Upper lobe of left lung (tissue), 6 donors: Measurements from ENCODE around the gene PAM. TPM values are rescaled to one million over a fixed set of nuclear protein-coding genes. Genes with fewer than 3 reads are reported as not detected.
"Not testable (repeated sequence)": the region's sequence is repeated elsewhere in the genome, so short reads cannot be mapped to it uniquely, and the experiment has no call there.

Source experiments
- ATAC-seq, 2 donors: fragments of 200-7000 bp; cut with Tn5 transposase; one replicate each; pipeline ENCODE4 v1.9.1; 2022; ENCODE audit warnings: mild to moderate bottlenecking in 2 of 2, moderate library complexity in 2 of 2; ENCODE audit not compliant: low FRiP score in 2 of 2
- DNase-seq, 2 donors: peaks; one replicate each; pipeline ENCODE4 v3.0.0-alpha.2; 2019 to 2020
- H3K27ac ChIP-seq, 4 donors: fragments of 200-600 bp; sonication (generic); one replicate each; pipeline ENCODE4 v1.5.1; 2016 to 2019
- H3K27me3 ChIP-seq, 4 donors: fragments of 200-600 bp; sonication (generic); one replicate each; pipeline ENCODE4 v1.5.1; 2017 to 2019
- H3K36me3 ChIP-seq, 4 donors: fragments of 200-600 bp; sonication (generic); one replicate each; pipeline ENCODE4 v1.5.1; 2016 to 2019
- H3K4me1 ChIP-seq, 4 donors: fragments of 200-600 bp; sonication (generic); one replicate each; pipeline ENCODE4 v1.5.1; 2018 to 2019
- H3K4me3 ChIP-seq, 4 donors: fragments of 200-600 bp; sonication (generic); one replicate each; pipeline ENCODE4 v1.5.1; 2017 to 2019; ENCODE audit warnings: mild to moderate bottlenecking in 2 of 4, moderate library complexity in 1 of 4
- H3K9me3 ChIP-seq, 4 donors: fragments of 200-600 bp; sonication (generic); one replicate each; pipeline ENCODE4 v1.5.1; 2018 to 2019
- CTCF ChIP-seq, 6 experiments: fragments of 450-650 bp in 4 of 6; fragments of 200-600 bp in 2 of 6; sonication (generic) in 2 of 6; IDR thresholded peaks; one replicate each; pipeline ENCODE4 v1.5.1; 2016 to 2019; ENCODE audit warnings: antibody characterized with exemption in 6 of 6
- EP300 ChIP-seq, 4 donors: sonication (generic); formaldehyde crosslinking; IDR thresholded peaks; one replicate each; pipeline ENCODE4 v1.5.1; 2017; ENCODE audit warnings: antibody characterized with exemption in 4 of 4, control low read depth in 2 of 4
- POLR2A ChIP-seq, 4 donors: fragments of 450-650 bp; IDR thresholded peaks; one replicate each; pipeline ENCODE4 v1.5.1; 2016 to 2017; ENCODE audit warnings: antibody characterized with exemption in 4 of 4, mild to moderate bottlenecking in 2 of 4
- POLR2AphosphoS5 ChIP-seq, 2 donors: sonication (generic); formaldehyde crosslinking; IDR thresholded peaks; one replicate each; pipeline ENCODE4 v1.5.1; 2017; ENCODE audit warnings: antibody characterized with exemption in 2 of 2
- WGBS, 2 donors: methylation state at CpG; one replicate each; pipeline ENCODE4 v1.1.5; 2017 to 2018; 5-methylcytosine and 5-hydroxymethylcytosine counted together
- total RNA-seq, 6 donors: library from RNA; depleted of rRNA in 4 of 6; stranded (reverse); fragments of >200 nt in 4 of 6; gene quantifications; one replicate each; pipeline versions ENCODE4 v1.1.0 to v1.2.1, GENCODE V29; 2016 to 2021
- donor health status: DM: no; HTN: no; CAD: no; lungs with moderate emphysema.
- donor health status: DM: no; HTN: yes; CAD: no; lungs with severe emphysema.

The PAM gene
- total RNA-seq, 6 donors from 2014 or later = 91.1 to 428 (median 212) TPM

GRCh38 chr5:103059525-103059924 is 304.4 kb downstream of the PAM start:
- Histone ChIP-seq H3K36me3 (no peaks in the 10 kb centered on the region), H3K27me3 (no peaks in the 10 kb centered on the region), H3K4me3 (no peak overlapping the region), H3K9me3 (no peaks in the 10 kb centered on the region), H3K27ac (no peak overlapping the region), H3K4me1 (no peaks in the 10 kb centered on the region)
- DNase-seq (no peak), ATAC-seq (no peak)
- no peak for TF ChIP-seq EP300 (IDR thresholded peaks at IDR 0.05)
- 87 to 91% methylated on average over 3 of the region's 3 CpGs for WGBS, 2 donors

DNA sequence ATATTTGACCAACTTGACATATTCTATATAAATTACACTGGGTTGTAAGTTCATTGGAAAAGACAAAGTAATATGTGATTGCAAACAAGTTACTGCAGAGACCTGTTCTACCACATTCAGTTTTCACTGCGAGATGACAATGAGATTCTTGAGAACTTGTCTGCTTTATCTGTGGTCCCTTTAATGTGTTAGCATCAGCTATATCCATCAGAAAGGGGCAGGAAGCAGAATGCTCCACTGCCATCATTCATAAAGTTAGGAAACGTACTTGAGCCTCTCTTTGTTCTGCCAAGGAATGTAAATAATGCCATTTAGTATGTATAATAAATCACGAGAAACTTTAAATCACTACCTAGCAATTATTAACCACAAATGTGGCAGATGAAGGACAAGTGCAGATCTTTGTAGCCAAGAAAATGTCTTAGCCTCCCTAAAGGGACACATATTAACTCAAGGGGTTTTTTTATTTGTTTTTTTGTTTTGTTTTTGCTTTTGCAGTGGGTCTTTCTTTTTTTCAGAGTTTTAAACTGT is 305.4 kb downstream of the PAM start:
- no peaks in the 10 kb centered on the region for H3K9me3 ChIP-seq
- no peak for ATAC-seq
- TF ChIP-seq POLR2A (IDR thresholded peaks at IDR 0.05) = no peak
- no peak for TF ChIP-seq EP300 (IDR thresholded peaks at IDR 0.05)
- no peak for TF ChIP-seq POLR2AphosphoS5 (IDR thresholded peaks at IDR 0.05)
- TF ChIP-seq CTCF (IDR thresholded peaks at IDR 0.05) = no peak
- no peak for DNase-seq
- no peak overlapping the region for H3K27ac ChIP-seq
- WGBS, 2 donors = 30 to 33% methylated on average over 3 of the region's 3 CpGs
- H3K4me1 ChIP-seq = no peaks in the 10 kb centered on the region
- no peaks in the 10 kb centered on the region for H3K27me3 ChIP-seq
- no peak overlapping the region for H3K4me3 ChIP-seq
- H3K36me3 ChIP-seq = no peaks in the 10 kb centered on the region

- ATAC-seq = no peak
- no peak for TF ChIP-seq POLR2AphosphoS5 (IDR thresholded peaks at IDR 0.05)
- no peak for TF ChIP-seq CTCF (IDR thresholded peaks at IDR 0.05)
- no peak for TF ChIP-seq POLR2A (IDR thresholded peaks at IDR 0.05)
- no peak for TF ChIP-seq EP300 (IDR thresholded peaks at IDR 0.05)
- WGBS, 2 donors = 48 to 66% methylated on average over 1 of the region's 1 CpG
Measured at GRCh38 chr5:103066326-103066725, 311.2 kb downstream of the PAM start.

GRCh38 chr5:103073500-103073899 is 318.4 kb downstream of the PAM start:
- not testable (repeated sequence) for H3K27ac ChIP-seq
- WGBS, 2 donors = 70 to 80% methylated on average over 4 of the region's 4 CpGs

More at GRCh38 chr5:103066326-103066725, 311.2 kb downstream of the PAM start:
- no peak for DNase-seq
- Histone ChIP-seq H3K36me3 (no peaks in the 10 kb centered on the region), H3K4me1 (no peaks in the 10 kb centered on the region), H3K9me3 (no peaks in the 10 kb centered on the region), H3K27me3 (no peaks in the 10 kb centered on the region), H3K4me3 (no peak overlapping the region), H3K27ac (no peak overlapping the region)

DNA sequence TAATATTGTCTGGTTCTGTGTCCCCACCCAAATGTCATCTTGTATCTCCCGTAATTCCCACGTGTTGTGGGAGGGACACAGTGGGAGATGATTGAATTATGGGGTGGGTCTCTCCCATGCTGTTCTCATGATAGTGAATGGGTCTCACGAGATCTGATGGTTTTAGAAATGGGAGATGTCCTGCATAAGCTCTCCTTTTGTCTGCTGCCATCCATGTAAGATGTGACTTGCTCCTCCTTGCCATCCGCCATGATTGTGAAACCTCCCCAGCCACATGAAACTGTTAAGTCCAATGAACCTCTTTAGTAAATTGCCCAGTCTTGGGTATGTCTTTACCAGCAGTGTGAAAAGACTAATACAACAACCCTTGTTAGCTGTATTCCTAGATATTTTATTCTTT is 320.3 kb downstream of the PAM start:
- Histone ChIP-seq H3K27me3 (no peaks in the 10 kb centered on the region), H3K27ac (no peak overlapping the region), H3K9me3 (peaks cover 13 to 75% (median 56%) of the 10 kb centered on the region in 4 donors), H3K36me3 (no peaks in the 10 kb centered on the region), H3K4me1 (no peaks in the 10 kb centered on the region), H3K4me3 (no peak overlapping the region)
- 89% methylated on average over 4 of the region's 4 CpGs for WGBS, 2 donors
- TF ChIP-seq EP300 (IDR thresholded peaks at IDR 0.05) (no peak), POLR2A (IDR thresholded peaks at IDR 0.05) (no peak), CTCF (IDR thresholded peaks at IDR 0.05) (no peak), POLR2AphosphoS5 (IDR thresholded peaks at IDR 0.05) (no peak)
- no peak for DNase-seq
- ATAC-seq = no peak

More at GRCh38 chr5:103073500-103073899, 318.4 kb downstream of the PAM start:
- peaks cover 7 to 57% (median 42%) of the 10 kb centered on the region in 4 donors for H3K9me3 ChIP-seq
- ATAC-seq, H3K27me3 ChIP-seq, H3K36me3 ChIP-seq, DNase-seq, H3K4me3 ChIP-seq, H3K4me1 ChIP-seq: not testable (repeated sequence)
